GM19397 (cell line): ENCODE measurements around the gene RNF25.
A peak's percentile ranks its signal among the peaks of the same experiment; 100 is the strongest.

Experiments used
- ATAC-seq: cut with Tn5 transposase; IDR thresholded peaks from one replicate; pipeline ENCODE4 v1.9.1; 2021; ENCODE audit warnings: mild to moderate bottlenecking, moderate library complexity; ENCODE audit not compliant: unreplicated experiment

The RNF25 gene

DNA sequence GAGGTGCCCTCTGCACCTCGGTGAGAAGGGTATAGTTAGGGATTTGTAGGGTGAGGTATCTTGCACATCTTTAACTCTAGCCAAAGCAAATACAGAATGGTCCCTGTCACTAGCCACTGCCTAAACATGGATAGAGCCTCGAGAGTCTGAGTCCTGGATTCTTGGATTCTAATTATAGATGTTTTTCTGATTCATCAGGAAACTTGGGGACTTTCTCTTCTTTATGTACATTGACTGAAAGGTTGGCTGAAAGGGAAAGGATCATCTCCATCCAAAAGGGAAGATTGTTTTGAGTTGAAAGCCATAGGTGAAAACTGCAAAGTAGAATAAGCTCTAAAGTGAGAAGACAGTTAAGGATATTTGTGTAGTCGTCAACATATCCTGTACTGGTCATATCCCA is 8.3 kb upstream of the RNF25 start:
- no peak for ATAC-seq

DNA sequence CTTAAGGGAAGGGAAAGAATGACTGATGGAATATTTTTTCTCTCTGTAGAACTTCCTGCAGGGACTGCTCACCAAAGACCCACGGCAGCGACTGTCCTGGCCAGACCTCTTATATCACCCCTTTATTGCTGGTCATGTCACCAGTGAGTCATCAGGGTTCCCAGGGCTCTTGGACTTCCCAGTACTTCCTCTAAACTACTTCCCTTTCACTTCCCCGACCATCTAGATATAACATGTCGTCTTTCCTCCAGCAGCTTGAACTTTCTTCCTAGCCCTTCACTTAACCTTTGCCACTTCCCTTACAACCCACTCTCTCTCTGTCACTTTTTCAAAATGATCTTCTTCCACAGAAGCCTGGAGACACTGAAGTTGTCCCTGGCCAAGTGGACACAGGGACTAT is 7.3 kb upstream of the RNF25 start:
- no peak for ATAC-seq

DNA sequence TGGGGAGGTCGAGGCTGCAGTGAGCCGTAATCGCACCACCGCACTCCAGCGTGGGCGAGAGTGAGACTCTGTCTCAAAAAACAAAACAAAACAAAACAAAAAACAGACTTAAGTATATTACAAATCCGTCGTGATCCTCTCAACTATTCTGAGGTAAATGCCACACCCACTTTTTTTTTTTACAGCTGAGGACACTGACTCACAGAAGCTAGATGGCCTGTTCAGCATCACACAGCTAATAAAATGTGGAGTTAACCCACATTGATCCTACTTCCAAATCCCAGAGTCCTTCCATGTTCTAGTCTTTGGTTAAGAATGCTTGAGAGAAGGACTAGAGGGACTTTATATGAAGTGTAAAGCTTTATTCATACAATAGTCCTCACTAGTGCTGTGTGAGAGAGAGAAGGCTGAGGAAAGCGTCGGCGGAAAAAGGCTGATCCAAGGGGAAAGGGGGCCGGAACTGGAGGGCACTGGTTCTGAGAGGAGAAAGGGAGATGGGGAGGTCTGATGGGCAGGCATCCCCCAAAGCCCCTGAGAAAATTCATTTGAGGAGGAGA is 627 bp downstream of the RNF25 start:
- ATAC-seq = no peak

DNA sequence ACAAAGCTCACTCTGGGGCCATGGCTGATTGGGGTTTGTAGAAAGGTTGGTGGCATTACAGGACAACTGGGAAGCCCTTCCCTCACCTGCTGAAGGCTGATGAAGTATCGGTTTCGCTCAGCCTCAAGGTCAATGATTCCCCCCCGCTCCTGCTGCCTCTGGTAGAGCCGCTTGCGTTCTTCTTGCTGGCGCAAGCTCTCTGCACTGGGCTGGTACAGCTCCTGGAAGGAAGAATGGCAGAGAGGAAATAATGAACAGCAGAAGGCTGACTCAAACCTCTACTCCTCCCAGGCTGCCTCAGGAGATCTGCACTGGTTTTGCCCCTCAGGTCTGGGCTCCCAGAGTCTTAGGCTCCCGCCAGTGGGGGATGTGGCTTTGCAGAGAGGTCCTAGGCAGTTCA is 7.1 kb downstream of the RNF25 start:
- ATAC-seq = no peak

- no peak for ATAC-seq
These were observed 7.9 kb downstream of the RNF25 start for GRCh38 chr2:218663901-218664300.

- no peak for ATAC-seq
These were observed 9.0 kb downstream of the RNF25 start for GRCh38 chr2:218662827-218663226.

DNA sequence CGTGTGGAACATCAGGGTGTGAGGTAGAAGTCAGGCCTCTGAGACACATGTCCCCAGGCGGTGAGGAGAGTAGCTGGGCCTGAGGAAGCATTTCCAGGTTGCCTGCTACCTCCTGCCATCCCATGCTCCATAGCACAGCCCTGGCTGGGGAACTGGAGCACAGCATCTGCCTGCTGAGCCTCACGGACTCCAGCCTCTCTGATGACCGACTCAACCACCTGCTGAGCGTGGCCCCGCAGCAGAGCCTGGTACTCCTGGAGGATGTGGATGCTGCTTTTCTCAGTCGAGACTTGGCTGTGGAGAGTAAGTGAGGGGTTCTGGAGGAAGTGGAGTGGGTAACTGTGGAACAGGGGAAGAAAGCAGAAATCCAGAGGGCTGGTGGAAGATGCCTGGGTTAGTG is 9.4 kb downstream of the RNF25 start:
- no peak for ATAC-seq

DNA sequence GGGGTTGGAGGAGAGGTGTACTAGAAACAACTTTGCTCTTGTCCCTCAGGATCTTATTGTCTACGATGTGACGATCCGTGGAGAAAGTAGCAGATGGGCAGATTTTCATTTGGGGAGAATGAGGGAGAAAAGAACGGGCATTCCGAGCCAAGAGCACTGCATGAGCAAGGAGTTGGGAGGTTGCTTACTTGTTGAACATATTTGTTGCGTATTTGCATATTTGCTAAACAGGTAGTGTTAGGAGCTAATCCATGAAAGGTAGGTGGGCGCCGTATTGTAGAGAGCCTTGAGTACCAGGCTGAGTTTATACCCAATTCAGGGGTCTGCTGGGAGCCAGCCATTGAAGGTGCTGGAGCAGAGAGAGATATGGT is 11.8 kb downstream of the RNF25 start:
- ATAC-seq = no peak

DNA sequence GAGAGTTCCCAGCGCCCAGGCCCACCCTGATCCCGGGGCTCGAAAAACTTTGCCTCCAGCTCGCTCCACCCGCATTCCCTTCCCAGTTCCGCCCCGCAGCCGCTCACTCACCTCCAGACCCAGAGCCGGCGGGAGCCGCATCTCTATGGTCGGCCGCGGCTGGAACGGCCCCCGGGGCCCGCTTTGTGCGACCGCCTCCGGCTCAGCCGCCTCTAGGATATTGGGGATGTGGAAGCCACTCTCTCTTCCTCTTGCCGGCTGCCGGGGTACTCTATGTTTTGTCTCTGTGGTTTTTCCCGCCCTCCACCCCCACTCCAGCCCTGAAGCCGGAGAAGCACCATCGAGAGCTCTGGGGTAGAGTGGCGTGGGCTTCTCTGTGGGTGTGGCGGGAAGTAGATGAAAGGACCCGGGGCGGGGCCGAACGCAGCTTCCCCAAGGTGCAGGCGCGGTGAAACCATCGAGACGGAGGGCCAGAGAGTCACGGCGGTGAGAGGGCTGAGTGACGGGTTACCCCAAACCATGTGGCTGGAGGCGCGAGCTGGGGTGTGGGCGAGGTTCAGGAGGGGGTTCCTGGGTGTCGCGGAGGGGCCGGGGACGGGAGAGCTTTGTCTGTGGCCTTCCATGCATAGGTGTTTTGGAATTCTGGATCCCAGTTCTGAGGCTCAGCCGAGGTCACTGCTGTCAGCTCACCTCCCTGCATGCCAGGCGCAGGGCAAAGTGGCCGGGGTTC is 12.4 kb downstream of the RNF25 start, which contains the start of the genes BCS1L and ZNF142:
BCS1L (plus strand) TSS at position 426 of the 730 bp plus-strand sequence. CDS start 1,305 bp downstream, outside the sequence.
ZNF142 (minus strand) TSS at position 366 of the 730 bp plus-strand sequence. CDS start 3,194 bp downstream, outside the sequence.
- peak; percentile 91 for ATAC-seq

DNA sequence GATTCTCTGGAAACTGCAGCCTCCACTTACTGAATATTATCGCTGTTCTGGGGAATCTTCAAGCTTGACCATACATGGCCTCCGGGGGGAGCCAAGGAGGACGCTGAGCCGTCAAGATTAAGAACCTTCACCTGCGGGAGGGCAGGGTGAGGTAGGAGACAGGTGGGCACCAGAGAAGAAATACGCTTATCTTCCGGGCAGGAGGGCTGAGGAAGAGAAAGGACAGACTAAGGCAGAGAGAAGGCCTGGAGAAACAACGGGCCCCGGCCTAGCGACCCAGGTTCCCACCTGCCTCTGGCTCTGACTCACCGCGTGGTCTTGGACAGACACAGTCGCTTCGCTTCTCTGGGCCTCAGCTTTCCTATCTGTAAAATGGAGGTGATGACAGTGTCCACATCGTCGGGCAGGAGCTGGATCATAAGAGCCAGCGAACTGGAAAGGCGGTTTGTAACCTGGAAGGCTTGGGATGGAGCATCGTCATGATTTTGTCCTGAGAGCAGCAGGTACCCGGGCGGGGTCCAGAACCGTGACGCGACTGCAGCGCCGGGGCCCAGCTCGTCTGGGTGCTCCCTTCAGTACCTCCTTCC is 13.0 kb downstream of the RNF25 start:
- ATAC-seq = peak; percentile 30

- ATAC-seq = no peak
These were observed 16.1 kb downstream of the RNF25 start for GRCh38 chr2:218655751-218656150.

DNA sequence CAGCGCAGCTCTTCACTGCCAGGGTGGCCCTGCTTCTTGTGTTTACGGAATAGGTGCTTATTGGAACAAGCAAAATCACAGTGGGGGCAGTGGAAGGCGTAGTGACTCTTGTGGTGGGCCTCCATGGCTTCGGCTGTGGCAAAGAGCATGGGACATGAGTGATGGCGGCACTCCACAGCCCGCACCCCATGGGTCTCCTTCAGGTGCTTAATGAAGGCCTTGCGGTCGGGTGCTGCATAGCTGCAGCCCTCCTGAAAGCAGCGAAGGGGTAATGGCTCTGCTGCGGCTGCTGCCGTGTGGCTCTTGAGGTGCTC is 23.1 kb downstream of the RNF25 start:
- no peak for ATAC-seq

DNA sequence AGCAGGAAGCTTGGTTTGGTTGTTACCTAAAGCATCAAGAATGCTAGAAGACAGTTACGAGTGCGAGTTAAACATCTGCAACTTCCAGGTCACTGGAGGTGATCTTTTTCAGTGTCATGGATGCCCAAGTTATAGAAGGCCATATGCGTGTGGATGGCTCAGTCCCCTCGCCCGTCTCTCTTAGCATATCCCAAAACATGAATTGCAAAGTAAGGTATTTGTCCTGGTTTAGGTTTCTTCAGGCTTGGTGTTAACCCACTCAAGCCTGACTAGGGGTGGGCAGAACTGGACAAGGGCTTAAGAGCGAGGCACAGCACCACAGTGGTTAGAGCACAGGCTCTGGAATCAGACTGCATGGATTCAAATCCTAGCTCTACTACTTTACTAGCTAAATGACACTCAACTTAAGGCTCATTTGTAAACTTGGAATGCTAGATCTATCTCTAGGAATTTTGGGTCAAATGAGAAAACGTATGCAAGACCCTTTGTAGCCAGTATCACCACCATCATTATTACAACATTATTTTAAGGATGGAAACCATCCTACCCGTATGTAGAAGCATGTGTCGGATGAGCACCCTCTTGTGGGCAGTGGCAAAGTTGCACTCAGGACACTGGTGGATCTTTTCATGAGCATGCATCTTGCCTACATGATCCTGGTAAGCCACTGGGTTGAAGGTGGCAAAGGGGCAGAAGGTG is 23.6 kb downstream of the RNF25 start:
- no peak for ATAC-seq

DNA sequence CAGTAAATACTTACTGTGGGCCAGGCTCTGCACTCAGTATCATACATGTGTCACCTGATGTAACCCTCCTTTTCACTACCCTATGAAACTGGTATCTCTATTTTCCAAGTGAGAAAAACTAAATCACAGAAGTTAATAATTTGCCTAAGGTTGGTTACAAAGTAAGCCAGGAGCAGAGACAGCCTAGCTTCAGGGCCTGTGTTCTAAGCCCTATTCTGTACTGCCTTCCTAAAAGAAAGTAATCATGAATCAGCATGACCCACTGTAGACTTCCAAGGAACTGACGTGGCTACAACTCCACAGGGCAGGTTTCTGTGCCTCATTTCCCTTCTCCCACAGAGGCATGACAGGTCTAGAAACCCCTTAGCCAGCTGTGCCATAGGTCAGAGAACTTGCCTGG is 26.7 kb downstream of the RNF25 start:
- peak; percentile 45 for ATAC-seq

GRCh38 chr2:218644721-218645120 is 27.1 kb downstream of the RNF25 start:
- no peak for ATAC-seq

GRCh38 chr2:218643751-218644310 is 28.0 kb downstream of the RNF25 start:
- ATAC-seq = no peak

DNA sequence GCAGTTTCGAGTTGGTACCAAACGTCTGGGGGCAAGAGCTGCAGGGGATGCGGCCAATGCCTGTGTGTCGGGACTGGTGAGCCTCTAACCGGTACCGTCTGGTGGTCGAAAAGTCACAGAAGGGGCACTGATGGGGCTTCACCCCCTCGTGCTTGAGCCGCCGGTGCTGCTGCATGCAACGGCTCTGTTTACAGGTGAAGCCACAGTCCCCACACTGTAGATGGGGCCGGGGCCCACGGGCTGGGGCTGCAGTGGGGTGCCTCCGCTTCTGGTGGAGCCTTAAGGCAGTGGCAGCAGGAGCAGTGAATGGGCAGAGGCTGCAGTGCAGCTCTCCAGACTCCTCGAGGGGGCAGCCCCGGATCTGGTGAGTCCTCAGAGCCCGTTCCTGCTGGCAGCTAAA is 29.0 kb downstream of the RNF25 start:
- no peak for ATAC-seq

DNA sequence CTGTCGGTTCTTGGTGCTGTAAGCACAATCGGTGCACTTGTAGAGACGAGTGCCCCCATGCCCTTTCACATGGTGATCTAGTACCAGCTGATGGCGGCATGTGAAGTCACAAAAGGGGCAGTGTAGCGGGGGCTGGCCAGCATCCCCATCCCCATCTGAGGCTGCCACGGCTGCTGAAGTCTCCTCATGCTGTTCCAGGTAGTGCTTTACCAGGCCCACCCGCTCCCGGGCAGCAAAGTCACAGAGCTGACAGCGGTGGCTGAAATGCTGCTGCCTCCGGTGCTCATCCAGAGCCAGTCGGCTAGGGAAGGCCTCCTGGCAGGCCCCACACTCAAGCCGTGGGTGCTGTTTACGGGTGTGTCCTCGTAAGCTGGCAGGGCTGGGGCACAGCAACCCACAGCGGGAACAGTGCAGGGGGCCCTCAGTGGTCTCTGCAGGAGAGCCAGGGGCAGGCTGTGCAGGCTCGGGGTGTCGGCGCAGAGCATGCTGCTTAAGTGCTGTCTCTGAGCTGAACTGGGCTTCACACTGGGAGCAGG is 29.6 kb downstream of the RNF25 start:
- ATAC-seq = no peak

- no peak for ATAC-seq
These were observed 33.4 kb downstream of the RNF25 start for GRCh38 chr2:218638372-218638771.

- ATAC-seq = no peak
These were observed 36.1 kb downstream of the RNF25 start for GRCh38 chr2:218635719-218636118.

- ATAC-seq = no peak
These were observed 40.0 kb downstream of the RNF25 start for GRCh38 chr2:218631837-218632236.
